A673 (cell line): Measurements from ENCODE around the gene ZBTB20. TPM values are rescaled to one million over a fixed set of nuclear protein-coding genes. Genes with fewer than 3 reads are reported as not detected.

ENCODE experiments used
- BruUV-seq: library from RNA; stranded (reverse); fragments of 400-500 nt; replicated peaks from 2 replicates; lab custom pipeline; 2021; lab: Mats Ljungman, UMichigan
- CTCF ChIA-PET: fragments of 300-600 bp; sonication (Branson Sonifier 250); formaldehyde crosslinking; loops from one replicate; lab custom pipeline; 2022; ENCODE audit warnings: antibody characterized with exemption; lab: Charles Lee
- POLR2A ChIA-PET: fragments of 300-600 bp; sonication (Branson Sonifier 250); formaldehyde crosslinking; loops from one replicate; lab custom pipeline; 2022; ENCODE audit warnings: antibody characterized with exemption; ENCODE audit not compliant: low non-redundant PET; lab: Charles Lee
- DNase-seq: peaks from one replicate; pipeline ENCODE4 v3.0.0-alpha.2; 2015; ENCODE audit warnings: low spot score
- H3K27ac ChIP-seq: fragments of 200-600 bp; sonication (generic); 2 replicates; pipeline ENCODE4 v1.5.1; 2016; ENCODE audit warnings: mixed run types, low read depth, mild to moderate bottlenecking, mixed read lengths, antibody characterized with exemption, low read length; ENCODE audit not compliant: poor library complexity, severe bottlenecking
- H3K27me3 ChIP-seq: fragments of 200-600 bp; sonication (generic); replicated peaks from 2 replicates; pipeline ENCODE4 v1.6.1; 2017; ENCODE audit warnings: mixed run types, low read depth, mild to moderate bottlenecking, mixed read lengths, antibody characterized with exemption, low read length; ENCODE audit not compliant: insufficient read depth, poor library complexity
- H3K36me3 ChIP-seq: fragments of 200-600 bp; sonication (generic); 2 replicates; pipeline ENCODE4 v1.6.1; 2016; ENCODE audit warnings: mixed run types, mild to moderate bottlenecking, mixed read lengths, antibody characterized with exemption, low read length; ENCODE audit not compliant: insufficient read depth, poor library complexity, severe bottlenecking
- H3K4me1 ChIP-seq: fragments of 200-600 bp; sonication (generic); 2 replicates; pipeline ENCODE4 v1.6.1; 2017; ENCODE audit warnings: mixed run types, mild to moderate bottlenecking, mixed read lengths, antibody characterized with exemption, low read length; ENCODE audit not compliant: insufficient read depth, poor library complexity, severe bottlenecking
- H3K4me3 ChIP-seq: fragments of 200-600 bp; sonication (generic); 2 replicates; pipeline ENCODE4 v1.5.1; 2016; ENCODE audit warnings: low read depth, mixed run types, mild to moderate bottlenecking, mixed read lengths, low read length; ENCODE audit not compliant: poor library complexity, severe bottlenecking
- H3K9me3 ChIP-seq: fragments of 200-600 bp; sonication (generic); 2 replicates; pipeline ENCODE4 v1.6.1; 2016; ENCODE audit warnings: mixed run types, low read depth, mild to moderate bottlenecking, mixed read lengths, antibody characterized with exemption, low read length; ENCODE audit not compliant: poor library complexity, severe bottlenecking
- EZH2 ChIP-seq: fragments of 200-600 bp; sonication (generic); IDR thresholded peaks from 2 replicates; pipeline ENCODE4 v1.6.1; 2017; ENCODE audit warnings: borderline replicate concordance, low read depth, mild to moderate bottlenecking, mixed read lengths, antibody characterized with exemption, low read length; ENCODE audit not compliant: poor library complexity, severe bottlenecking
- intact Hi-C: fragments of 100-400 bp; cut with micrococcal nuclease; formaldehyde crosslinking; loops from one replicate; pipeline ENCODE4 v1.10.0; 2022; ENCODE audit not compliant: unreplicated experiment
- total RNA-seq: library from RNA; stranded (reverse); gene quantifications from 2 replicates; pipeline ENCODE4 v1.2.3, GENCODE V29; 2021
- TF ChIP-seq, protein P1 (sequence below): fragments of 300-800, 200-600 bp; sonication (generic); conservative IDR thresholded peaks from 2 replicates; pipeline ENCODE4 v1.5.1; 2017; ENCODE audit warnings: low read depth, mild to moderate bottlenecking, antibody characterized with exemption, low read length, moderate library complexity, mixed read lengths

Gene ZBTB20
- total RNA-seq, 1 experiment from 2014 or later: 13.5 TPM

- TF ChIP-seq, protein P1, sequence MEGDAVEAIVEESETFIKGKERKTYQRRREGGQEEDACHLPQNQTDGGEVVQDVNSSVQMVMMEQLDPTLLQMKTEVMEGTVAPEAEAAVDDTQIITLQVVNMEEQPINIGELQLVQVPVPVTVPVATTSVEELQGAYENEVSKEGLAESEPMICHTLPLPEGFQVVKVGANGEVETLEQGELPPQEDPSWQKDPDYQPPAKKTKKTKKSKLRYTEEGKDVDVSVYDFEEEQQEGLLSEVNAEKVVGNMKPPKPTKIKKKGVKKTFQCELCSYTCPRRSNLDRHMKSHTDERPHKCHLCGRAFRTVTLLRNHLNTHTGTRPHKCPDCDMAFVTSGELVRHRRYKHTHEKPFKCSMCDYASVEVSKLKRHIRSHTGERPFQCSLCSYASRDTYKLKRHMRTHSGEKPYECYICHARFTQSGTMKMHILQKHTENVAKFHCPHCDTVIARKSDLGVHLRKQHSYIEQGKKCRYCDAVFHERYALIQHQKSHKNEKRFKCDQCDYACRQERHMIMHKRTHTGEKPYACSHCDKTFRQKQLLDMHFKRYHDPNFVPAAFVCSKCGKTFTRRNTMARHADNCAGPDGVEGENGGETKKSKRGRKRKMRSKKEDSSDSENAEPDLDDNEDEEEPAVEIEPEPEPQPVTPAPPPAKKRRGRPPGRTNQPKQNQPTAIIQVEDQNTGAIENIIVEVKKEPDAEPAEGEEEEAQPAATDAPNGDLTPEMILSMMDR: no peak
- H3K27me3 ChIP-seq: no peaks in the 10 kb centered on the region
- no peak for DNase-seq
- H3K36me3 ChIP-seq: no peaks in the 10 kb centered on the region
- BruUV-seq: no TSS peak
- no peaks in the 10 kb centered on the region for H3K9me3 ChIP-seq
- no peak overlapping the region for H3K27ac ChIP-seq
- H3K4me3 ChIP-seq: no peak overlapping the region
- no peaks in the 10 kb centered on the region for H3K4me1 ChIP-seq
- POLR2A ChIA-PET: no interaction called here
- intact Hi-C loops: no loop called here
- CTCF ChIA-PET: no interaction called here
Observed at GRCh38 chr3:114860531-114860930, 286.6 kb downstream of the ZBTB20 start.

DNA sequence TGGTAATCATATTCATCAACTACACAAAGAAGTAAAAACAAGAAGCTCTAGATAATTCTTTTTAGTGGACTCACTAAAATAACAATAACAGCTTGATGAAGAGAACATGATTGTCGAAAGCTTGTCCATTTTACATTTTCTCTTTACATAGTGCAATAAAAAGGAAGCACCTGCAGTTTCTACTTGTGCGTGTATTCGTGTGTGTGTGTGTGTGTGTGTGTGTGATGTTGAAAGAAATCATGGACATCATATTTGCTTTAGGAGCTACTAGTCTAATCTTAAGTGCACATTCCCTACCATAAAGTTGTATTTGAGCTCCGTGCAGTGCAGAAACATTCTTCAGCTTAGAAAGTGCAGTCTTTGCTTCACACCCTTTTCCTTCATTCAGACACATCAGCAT, 288.8 kb downstream of the ZBTB20 start:
- ChIA-PET CTCF (no interaction called here), POLR2A (no interaction called here)
- no TSS peak for BruUV-seq
- no peak for DNase-seq
- H3K27me3 ChIP-seq: no peaks in the 10 kb centered on the region
- H3K27ac ChIP-seq: no peak overlapping the region
- H3K9me3 ChIP-seq: no peaks in the 10 kb centered on the region
- intact Hi-C loops: no loop called here
- no peak overlapping the region for H3K4me3 ChIP-seq
- no peak for TF ChIP-seq EZH2
- TF ChIP-seq, protein P1: no peak
- H3K4me1 ChIP-seq: no peaks in the 10 kb centered on the region
- no peaks in the 10 kb centered on the region for H3K36me3 ChIP-seq

- no peak for DNase-seq
- intact Hi-C loops: no loop called here
- no TSS peak for BruUV-seq
- Histone ChIP-seq H3K9me3 (no peaks in the 10 kb centered on the region), H3K4me1 (no peaks in the 10 kb centered on the region), H3K4me3 (no peak overlapping the region), H3K27ac (no peak overlapping the region), H3K27me3 (no peaks in the 10 kb centered on the region), H3K36me3 (no peaks in the 10 kb centered on the region)
- POLR2A ChIA-PET: no interaction called here
- CTCF ChIA-PET: no interaction called here
- no peak for TF ChIP-seq EZH2
- TF ChIP-seq, protein P1: no peak
Observed at GRCh38 chr3:114857299-114857701, 289.8 kb downstream of the ZBTB20 start.
